OCI-LY3 (cell line): ENCODE data around the gene TSN.

Experiments used
- CTCF ChIP-seq: fragments of 200-600, 300-600 bp; sonication (generic); IDR thresholded peaks from 2 replicates; pipeline ENCODE4 v1.5.1; 2014; ENCODE audit warnings: antibody characterized with exemption, low read length, low read depth
- EZH2phosphoT487 ChIP-seq: fragments of 200-600 bp; shearing (Covaris generic); IDR thresholded peaks from 2 replicates; pipeline ENCODE4 v1.6.1; 2018; ENCODE audit warnings: antibody characterized with exemption, mixed run types, low read depth

GRCh38 chr2:121783180-121783579 lies 27.7 kb downstream of the TSN start:
- no peak for TF ChIP-seq CTCF
- no peak for TF ChIP-seq EZH2phosphoT487
